H9 (cell line): ENCODE data around the gene EML1. TPM values are rescaled to one million over a fixed set of nuclear protein-coding genes. Genes with fewer than 3 reads are reported as not detected.
A peak's percentile ranks its signal among the peaks of the same experiment; 100 is the strongest.

Experiments
- DNase-seq: peaks from one replicate; pipeline ENCODE4 v3.0.0-alpha.2; 2017
- H2AFZ ChIP-seq: one replicate; pipeline ENCODE4 v1.6.1; 2013; ENCODE audit warnings: mild to moderate bottlenecking, low read length, control low read depth, moderate library complexity
- H2AK5ac ChIP-seq: 2 replicates; pipeline ENCODE4 v1.6.1; 2013; ENCODE audit warnings: low read length, control low read depth, mixed read lengths; ENCODE audit not compliant: insufficient read length
- H2BK120ac ChIP-seq: one replicate; pipeline ENCODE4 v1.6.1; 2013; ENCODE audit warnings: low read depth, mild to moderate bottlenecking, low read length, control low read depth, inconsistent platforms; ENCODE audit not compliant: poor library complexity, severe bottlenecking
- H2BK12ac ChIP-seq: 2 replicates; pipeline ENCODE4 v1.6.1; 2013; ENCODE audit warnings: low read length, control low read depth, mixed read lengths, low read depth; ENCODE audit not compliant: insufficient read length
- H2BK15ac ChIP-seq: 2 replicates; pipeline ENCODE4 v1.6.1; 2013; ENCODE audit warnings: low read depth, low read length, control low read depth
- H2BK20ac ChIP-seq: one replicate; pipeline ENCODE4 v1.6.1; 2013; ENCODE audit warnings: low read depth, mild to moderate bottlenecking, low read length, control low read depth, inconsistent platforms; ENCODE audit not compliant: poor library complexity, severe bottlenecking
- H2BK5ac ChIP-seq: 2 replicates; pipeline ENCODE4 v1.6.1; 2013; ENCODE audit warnings: low read length, control low read depth, mixed read lengths; ENCODE audit not compliant: insufficient read length
- H3K14ac ChIP-seq: 2 replicates; pipeline ENCODE4 v1.6.1; 2013; ENCODE audit warnings: low read length, control low read depth; ENCODE audit not compliant: insufficient read depth
- H3K18ac ChIP-seq: 2 replicates; pipeline ENCODE4 v1.6.1; 2013; ENCODE audit warnings: low read depth, mild to moderate bottlenecking, mixed read lengths, low read length, control low read depth; ENCODE audit not compliant: insufficient read length
- H3K23ac ChIP-seq: 2 replicates; pipeline ENCODE4 v1.6.1; 2013; ENCODE audit warnings: low read length, control low read depth, mixed read lengths, low read depth; ENCODE audit not compliant: insufficient read length
- H3K23me2 ChIP-seq: 2 replicates; pipeline ENCODE4 v1.6.1; 2013; ENCODE audit warnings: low read depth, mild to moderate bottlenecking, mixed read lengths, low read length, control low read depth; ENCODE audit not compliant: insufficient read length, poor library complexity, severe bottlenecking
- H3K27ac ChIP-seq: 2 replicates; pipeline ENCODE4 v1.5.1; 2013; ENCODE audit warnings: low read length, control low read depth, mixed read lengths, low read depth; ENCODE audit not compliant: insufficient read length
- H3K27me3 ChIP-seq: 2 replicates; pipeline ENCODE4 v1.6.1; 2013; ENCODE audit warnings: low read length, control low read depth, inconsistent platforms; ENCODE audit not compliant: insufficient read depth
- H3K4ac ChIP-seq: 2 replicates; pipeline ENCODE4 v1.6.1; 2013; ENCODE audit warnings: low read depth, mild to moderate bottlenecking, control low read depth, inconsistent platforms, low read length, moderate library complexity
- H3K4me1 ChIP-seq: 2 replicates; pipeline ENCODE4 v1.6.1; 2013; ENCODE audit warnings: low read length, control low read depth, inconsistent platforms; ENCODE audit not compliant: insufficient read depth
- H3K4me2 ChIP-seq: 2 replicates; pipeline ENCODE4 v1.6.1; 2013; ENCODE audit warnings: low read length, control low read depth, mixed read lengths; ENCODE audit not compliant: insufficient read length, insufficient read depth
- H3K56ac ChIP-seq: 2 replicates; pipeline ENCODE4 v1.6.1; 2013; ENCODE audit warnings: low read depth, mild to moderate bottlenecking, mixed read lengths, low read length, control low read depth; ENCODE audit not compliant: insufficient read length
- H3K79me1 ChIP-seq: 2 replicates; pipeline ENCODE4 v1.6.1; 2013; ENCODE audit warnings: low read depth, mild to moderate bottlenecking, moderate library complexity, low read length, control low read depth, inconsistent platforms; ENCODE audit not compliant: insufficient read depth, poor library complexity, severe bottlenecking
- H3K79me2 ChIP-seq: 2 replicates; pipeline ENCODE4 v1.6.1; 2013; ENCODE audit warnings: low read length, control low read depth, inconsistent platforms; ENCODE audit not compliant: insufficient read depth
- H3K9ac ChIP-seq: 2 replicates; pipeline ENCODE4 v1.6.1; 2013; ENCODE audit warnings: low read length, control low read depth, mixed read lengths; ENCODE audit not compliant: insufficient read length; ENCODE audit errors: extremely low read depth
- H3K9me3 ChIP-seq: one replicate; pipeline ENCODE4 v1.6.1; 2013; ENCODE audit warnings: low read depth, low read length, inconsistent platforms; ENCODE audit not compliant: control insufficient read depth
- H3T11ph ChIP-seq: one replicate; pipeline ENCODE4 v1.6.1; 2013; ENCODE audit warnings: mild to moderate bottlenecking, low read length, control low read depth, inconsistent platforms
- H4K20me1 ChIP-seq: one replicate; pipeline ENCODE4 v1.6.1; 2013; ENCODE audit not compliant: control insufficient read depth, insufficient read length, insufficient read depth
- H4K5ac ChIP-seq: 2 replicates; pipeline ENCODE4 v1.6.1; 2013; ENCODE audit warnings: low read depth, mild to moderate bottlenecking, mixed read lengths, low read length, control low read depth; ENCODE audit not compliant: insufficient read length
- H4K8ac ChIP-seq: replicated peaks from 2 replicates; pipeline ENCODE4 v1.6.1; 2013; ENCODE audit warnings: low read length, control low read depth, mixed read lengths, low read depth; ENCODE audit not compliant: insufficient read length
- H4K91ac ChIP-seq: 2 replicates; pipeline ENCODE4 v1.6.1; 2013; ENCODE audit warnings: low read depth, mild to moderate bottlenecking, moderate library complexity, mixed read lengths, low read length, control low read depth; ENCODE audit not compliant: insufficient read length
- H3K27ac Mint-ChIP-seq, 3 experiments: 2 replicates in 2 of 3; 3 replicates in 1 of 3; pipeline ENCODE4 v1.8.0; 2020 to 2021; ENCODE audit warnings: mixed read lengths in 3 of 3, mild to moderate bottlenecking in 1 of 3, moderate library complexity in 1 of 3
- H3K27me3 Mint-ChIP-seq: 2 replicates; pipeline ENCODE4 v1.8.0; 2021; ENCODE audit warnings: low read depth, mild to moderate bottlenecking, moderate library complexity, mixed read lengths
- H3K36me3 Mint-ChIP-seq, 3 experiments: 2 replicates in 2 of 3; 3 replicates in 1 of 3; pipeline ENCODE4 v1.8.0; 2020 to 2021; ENCODE audit warnings: low read depth in 3 of 3, mixed read lengths in 3 of 3; ENCODE audit not compliant: insufficient read depth in 1 of 3
- H3K4me1 Mint-ChIP-seq, 2 experiments: 2 replicates each; pipeline ENCODE4 v1.8.0; 2020; ENCODE audit warnings: mixed read lengths in 2 of 2
- H3K4me3 Mint-ChIP-seq, 2 experiments: 2 replicates in 1 of 2; 3 replicates in 1 of 2; pipeline ENCODE4 v1.8.0; 2020 to 2021; ENCODE audit warnings: mild to moderate bottlenecking in 2 of 2, mixed read lengths in 2 of 2, moderate library complexity in 1 of 2
- H3K9me3 Mint-ChIP-seq, 2 experiments: 2 replicates in 1 of 2; 3 replicates in 1 of 2; pipeline ENCODE4 v1.8.0; 2020; ENCODE audit warnings: mild to moderate bottlenecking in 2 of 2, mixed read lengths in 2 of 2, moderate library complexity in 1 of 2
- WGBS: extraction: QIAGEN DNeasy Blood & Tissue Kit; methylation state at CpG from one replicate; pipeline ENCODE4 v1.1.7; 2013; ENCODE audit warnings: missing lambda C conversion rate, low lambda C conversion rate, mixed read lengths; ENCODE audit not compliant: insufficient read length; ENCODE audit errors: extremely low coverage; 5-methylcytosine and 5-hydroxymethylcytosine counted together
- total RNA-seq: library from RNA; stranded (reverse); gene quantifications from 2 replicates; pipeline ENCODE4 v1.2.1, GENCODE V29; 2021
- TF ChIP-seq, protein P1 (sequence below): fragments of 200-600 bp; sonication (generic); conservative IDR thresholded peaks from 3 replicates; pipeline ENCODE4 v1.8.0; 2021; ENCODE audit warnings: antibody characterized with exemption, mild to moderate bottlenecking

EML1 gene
- total RNA-seq, 1 experiment from 2014 or later = 16.7 TPM

DNA sequence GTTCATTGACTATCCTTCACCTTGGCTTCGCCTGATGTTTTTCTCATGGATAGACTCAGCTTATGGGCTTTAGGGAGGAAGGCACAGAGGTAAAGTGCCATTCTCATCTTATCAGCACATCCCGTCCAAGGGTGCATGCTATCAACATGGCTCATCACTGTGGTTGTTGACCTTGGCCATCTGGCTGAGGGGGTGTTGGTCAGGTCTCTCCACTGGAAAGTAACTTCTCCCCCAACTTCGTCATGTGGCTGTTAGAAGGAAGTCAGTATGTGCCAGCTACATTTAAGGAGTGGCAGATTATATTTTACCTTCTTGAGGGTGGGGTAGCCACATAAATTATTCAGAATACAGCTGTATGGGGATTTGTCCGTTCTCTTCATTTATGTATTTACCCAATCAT, 68.9 kb downstream of the EML1 start:
- Mint-ChIP-seq H3K36me3 (peaks cover 3 to 27% (median 6%) of the 10 kb centered on the region in 3 experiments; a peak in 6 of 7 replicates), H3K9me3 (peaks cover 2 to 7% of the 10 kb centered on the region in 2 experiments; a peak in 4 of 5 replicates), H3K27me3 (no peaks in the 10 kb centered on the region), H3K27ac (0 out of 7 replicates have a peak overlapping the region, but pooled peaks of 1 of the 3 experiments have one; percentile 72), H3K4me1 (peaks cover 2 to 7% of the 10 kb centered on the region in 2 experiments; a peak in 2 of 4 replicates), H3K4me3 (no peak overlapping the region)
- TF ChIP-seq, protein P1, sequence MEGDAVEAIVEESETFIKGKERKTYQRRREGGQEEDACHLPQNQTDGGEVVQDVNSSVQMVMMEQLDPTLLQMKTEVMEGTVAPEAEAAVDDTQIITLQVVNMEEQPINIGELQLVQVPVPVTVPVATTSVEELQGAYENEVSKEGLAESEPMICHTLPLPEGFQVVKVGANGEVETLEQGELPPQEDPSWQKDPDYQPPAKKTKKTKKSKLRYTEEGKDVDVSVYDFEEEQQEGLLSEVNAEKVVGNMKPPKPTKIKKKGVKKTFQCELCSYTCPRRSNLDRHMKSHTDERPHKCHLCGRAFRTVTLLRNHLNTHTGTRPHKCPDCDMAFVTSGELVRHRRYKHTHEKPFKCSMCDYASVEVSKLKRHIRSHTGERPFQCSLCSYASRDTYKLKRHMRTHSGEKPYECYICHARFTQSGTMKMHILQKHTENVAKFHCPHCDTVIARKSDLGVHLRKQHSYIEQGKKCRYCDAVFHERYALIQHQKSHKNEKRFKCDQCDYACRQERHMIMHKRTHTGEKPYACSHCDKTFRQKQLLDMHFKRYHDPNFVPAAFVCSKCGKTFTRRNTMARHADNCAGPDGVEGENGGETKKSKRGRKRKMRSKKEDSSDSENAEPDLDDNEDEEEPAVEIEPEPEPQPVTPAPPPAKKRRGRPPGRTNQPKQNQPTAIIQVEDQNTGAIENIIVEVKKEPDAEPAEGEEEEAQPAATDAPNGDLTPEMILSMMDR = no peak
- DNase-seq = no peak
- H4K20me1 ChIP-seq = no peaks in the 10 kb centered on the region
- H3K9me3 ChIP-seq = no peaks in the 10 kb centered on the region
- H2BK15ac ChIP-seq = no peak overlapping the region
- no peaks in the 10 kb centered on the region for H3K23me2 ChIP-seq
- no peak overlapping the region for H3K56ac ChIP-seq
- no peak overlapping the region for H3K9ac ChIP-seq
- H4K8ac ChIP-seq = no peak overlapping the region
- H3K23ac ChIP-seq = no peak overlapping the region
- no peak overlapping the region for H2BK12ac ChIP-seq
- no peak overlapping the region for H2AK5ac ChIP-seq
- H3K4ac ChIP-seq = no peak overlapping the region
- no peak overlapping the region for H3K14ac ChIP-seq
- H2BK20ac ChIP-seq = no peak overlapping the region
- no peaks in the 10 kb centered on the region for H3K79me1 ChIP-seq
- no peak overlapping the region for H2AFZ ChIP-seq
- H3K4me2 ChIP-seq = no peak overlapping the region
- no peak overlapping the region for H3T11ph ChIP-seq
- H3K4me1 ChIP-seq = no peaks in the 10 kb centered on the region; the same call in 1 of the 2 replicates
- no peak overlapping the region for H4K91ac ChIP-seq
- WGBS = no CpG with 5 or more reads among the region's 4 CpGs
- H3K79me2 ChIP-seq = no peaks in the 10 kb centered on the region
- H4K5ac ChIP-seq = no peak overlapping the region
- H3K27ac ChIP-seq = no peak overlapping the region
- no peaks in the 10 kb centered on the region for H3K27me3 ChIP-seq
- H2BK120ac ChIP-seq = no peak overlapping the region
- no peak overlapping the region for H3K18ac ChIP-seq
- no peak overlapping the region for H2BK5ac ChIP-seq
